H9 (cell line): ENCODE measurements around the gene CDH4. TPM values are rescaled to one million over a fixed set of nuclear protein-coding genes. Genes with fewer than 3 reads are reported as not detected.

ENCODE experiments used
- DNase-seq: peaks from one replicate; pipeline ENCODE4 v3.0.0-alpha.2; 2017
- H2AFZ ChIP-seq: one replicate; pipeline ENCODE4 v1.6.1; 2013; ENCODE audit warnings: mild to moderate bottlenecking, low read length, control low read depth, moderate library complexity
- H2AK5ac ChIP-seq: 2 replicates; pipeline ENCODE4 v1.6.1; 2013; ENCODE audit warnings: low read length, control low read depth, mixed read lengths; ENCODE audit not compliant: insufficient read length
- H2BK120ac ChIP-seq: one replicate; pipeline ENCODE4 v1.6.1; 2013; ENCODE audit warnings: low read depth, mild to moderate bottlenecking, low read length, control low read depth, inconsistent platforms; ENCODE audit not compliant: poor library complexity, severe bottlenecking
- H2BK12ac ChIP-seq: 2 replicates; pipeline ENCODE4 v1.6.1; 2013; ENCODE audit warnings: low read length, control low read depth, mixed read lengths, low read depth; ENCODE audit not compliant: insufficient read length
- H2BK15ac ChIP-seq: 2 replicates; pipeline ENCODE4 v1.6.1; 2013; ENCODE audit warnings: low read depth, low read length, control low read depth
- H2BK20ac ChIP-seq: one replicate; pipeline ENCODE4 v1.6.1; 2013; ENCODE audit warnings: low read depth, mild to moderate bottlenecking, low read length, control low read depth, inconsistent platforms; ENCODE audit not compliant: poor library complexity, severe bottlenecking
- H2BK5ac ChIP-seq: 2 replicates; pipeline ENCODE4 v1.6.1; 2013; ENCODE audit warnings: low read length, control low read depth, mixed read lengths; ENCODE audit not compliant: insufficient read length
- H3K14ac ChIP-seq: 2 replicates; pipeline ENCODE4 v1.6.1; 2013; ENCODE audit warnings: low read length, control low read depth; ENCODE audit not compliant: insufficient read depth
- H3K18ac ChIP-seq: 2 replicates; pipeline ENCODE4 v1.6.1; 2013; ENCODE audit warnings: low read depth, mild to moderate bottlenecking, mixed read lengths, low read length, control low read depth; ENCODE audit not compliant: insufficient read length
- H3K23ac ChIP-seq: 2 replicates; pipeline ENCODE4 v1.6.1; 2013; ENCODE audit warnings: low read length, control low read depth, mixed read lengths, low read depth; ENCODE audit not compliant: insufficient read length
- H3K23me2 ChIP-seq: 2 replicates; pipeline ENCODE4 v1.6.1; 2013; ENCODE audit warnings: low read depth, mild to moderate bottlenecking, mixed read lengths, low read length, control low read depth; ENCODE audit not compliant: insufficient read length, poor library complexity, severe bottlenecking
- H3K27ac ChIP-seq: 2 replicates; pipeline ENCODE4 v1.5.1; 2013; ENCODE audit warnings: low read length, control low read depth, mixed read lengths, low read depth; ENCODE audit not compliant: insufficient read length
- H3K27me3 ChIP-seq: 2 replicates; pipeline ENCODE4 v1.6.1; 2013; ENCODE audit warnings: low read length, control low read depth, inconsistent platforms; ENCODE audit not compliant: insufficient read depth
- H3K4ac ChIP-seq: 2 replicates; pipeline ENCODE4 v1.6.1; 2013; ENCODE audit warnings: low read depth, mild to moderate bottlenecking, control low read depth, inconsistent platforms, low read length, moderate library complexity
- H3K4me1 ChIP-seq: 2 replicates; pipeline ENCODE4 v1.6.1; 2013; ENCODE audit warnings: low read length, control low read depth, inconsistent platforms; ENCODE audit not compliant: insufficient read depth
- H3K4me2 ChIP-seq: 2 replicates; pipeline ENCODE4 v1.6.1; 2013; ENCODE audit warnings: low read length, control low read depth, mixed read lengths; ENCODE audit not compliant: insufficient read length, insufficient read depth
- H3K56ac ChIP-seq: 2 replicates; pipeline ENCODE4 v1.6.1; 2013; ENCODE audit warnings: low read depth, mild to moderate bottlenecking, mixed read lengths, low read length, control low read depth; ENCODE audit not compliant: insufficient read length
- H3K79me1 ChIP-seq: 2 replicates; pipeline ENCODE4 v1.6.1; 2013; ENCODE audit warnings: low read depth, mild to moderate bottlenecking, moderate library complexity, low read length, control low read depth, inconsistent platforms; ENCODE audit not compliant: insufficient read depth, poor library complexity, severe bottlenecking
- H3K79me2 ChIP-seq: 2 replicates; pipeline ENCODE4 v1.6.1; 2013; ENCODE audit warnings: low read length, control low read depth, inconsistent platforms; ENCODE audit not compliant: insufficient read depth
- H3K9ac ChIP-seq: 2 replicates; pipeline ENCODE4 v1.6.1; 2013; ENCODE audit warnings: low read length, control low read depth, mixed read lengths; ENCODE audit not compliant: insufficient read length; ENCODE audit errors: extremely low read depth
- H3K9me3 ChIP-seq: one replicate; pipeline ENCODE4 v1.6.1; 2013; ENCODE audit warnings: low read depth, low read length, inconsistent platforms; ENCODE audit not compliant: control insufficient read depth
- H3T11ph ChIP-seq: one replicate; pipeline ENCODE4 v1.6.1; 2013; ENCODE audit warnings: mild to moderate bottlenecking, low read length, control low read depth, inconsistent platforms
- H4K20me1 ChIP-seq: one replicate; pipeline ENCODE4 v1.6.1; 2013; ENCODE audit not compliant: control insufficient read depth, insufficient read length, insufficient read depth
- H4K5ac ChIP-seq: 2 replicates; pipeline ENCODE4 v1.6.1; 2013; ENCODE audit warnings: low read depth, mild to moderate bottlenecking, mixed read lengths, low read length, control low read depth; ENCODE audit not compliant: insufficient read length
- H4K8ac ChIP-seq: replicated peaks from 2 replicates; pipeline ENCODE4 v1.6.1; 2013; ENCODE audit warnings: low read length, control low read depth, mixed read lengths, low read depth; ENCODE audit not compliant: insufficient read length
- H4K91ac ChIP-seq: 2 replicates; pipeline ENCODE4 v1.6.1; 2013; ENCODE audit warnings: low read depth, mild to moderate bottlenecking, moderate library complexity, mixed read lengths, low read length, control low read depth; ENCODE audit not compliant: insufficient read length
- H3K27ac Mint-ChIP-seq, 3 experiments: 2 replicates in 2 of 3; 3 replicates in 1 of 3; pipeline ENCODE4 v1.8.0; 2020 to 2021; ENCODE audit warnings: mixed read lengths in 3 of 3, mild to moderate bottlenecking in 1 of 3, moderate library complexity in 1 of 3
- H3K27me3 Mint-ChIP-seq: 2 replicates; pipeline ENCODE4 v1.8.0; 2021; ENCODE audit warnings: low read depth, mild to moderate bottlenecking, moderate library complexity, mixed read lengths
- H3K36me3 Mint-ChIP-seq, 3 experiments: 2 replicates in 2 of 3; 3 replicates in 1 of 3; pipeline ENCODE4 v1.8.0; 2020 to 2021; ENCODE audit warnings: low read depth in 3 of 3, mixed read lengths in 3 of 3; ENCODE audit not compliant: insufficient read depth in 1 of 3
- H3K4me1 Mint-ChIP-seq, 2 experiments: 2 replicates each; pipeline ENCODE4 v1.8.0; 2020; ENCODE audit warnings: mixed read lengths in 2 of 2
- H3K4me3 Mint-ChIP-seq, 2 experiments: 2 replicates in 1 of 2; 3 replicates in 1 of 2; pipeline ENCODE4 v1.8.0; 2020 to 2021; ENCODE audit warnings: mild to moderate bottlenecking in 2 of 2, mixed read lengths in 2 of 2, moderate library complexity in 1 of 2
- H3K9me3 Mint-ChIP-seq, 2 experiments: 2 replicates in 1 of 2; 3 replicates in 1 of 2; pipeline ENCODE4 v1.8.0; 2020; ENCODE audit warnings: mild to moderate bottlenecking in 2 of 2, mixed read lengths in 2 of 2, moderate library complexity in 1 of 2
- WGBS: extraction: QIAGEN DNeasy Blood & Tissue Kit; methylation state at CpG from one replicate; pipeline ENCODE4 v1.1.7; 2013; ENCODE audit warnings: missing lambda C conversion rate, low lambda C conversion rate, mixed read lengths; ENCODE audit not compliant: insufficient read length; ENCODE audit errors: extremely low coverage; 5-methylcytosine and 5-hydroxymethylcytosine counted together
- total RNA-seq: library from RNA; stranded (reverse); gene quantifications from 2 replicates; pipeline ENCODE4 v1.2.1, GENCODE V29; 2021
- TF ChIP-seq, protein P1 (sequence below): fragments of 200-600 bp; sonication (generic); conservative IDR thresholded peaks from 3 replicates; pipeline ENCODE4 v1.8.0; 2021; ENCODE audit warnings: antibody characterized with exemption, mild to moderate bottlenecking

The CDH4 gene
- total RNA-seq, 1 experiment from 2014 or later: 3.0 TPM

DNA sequence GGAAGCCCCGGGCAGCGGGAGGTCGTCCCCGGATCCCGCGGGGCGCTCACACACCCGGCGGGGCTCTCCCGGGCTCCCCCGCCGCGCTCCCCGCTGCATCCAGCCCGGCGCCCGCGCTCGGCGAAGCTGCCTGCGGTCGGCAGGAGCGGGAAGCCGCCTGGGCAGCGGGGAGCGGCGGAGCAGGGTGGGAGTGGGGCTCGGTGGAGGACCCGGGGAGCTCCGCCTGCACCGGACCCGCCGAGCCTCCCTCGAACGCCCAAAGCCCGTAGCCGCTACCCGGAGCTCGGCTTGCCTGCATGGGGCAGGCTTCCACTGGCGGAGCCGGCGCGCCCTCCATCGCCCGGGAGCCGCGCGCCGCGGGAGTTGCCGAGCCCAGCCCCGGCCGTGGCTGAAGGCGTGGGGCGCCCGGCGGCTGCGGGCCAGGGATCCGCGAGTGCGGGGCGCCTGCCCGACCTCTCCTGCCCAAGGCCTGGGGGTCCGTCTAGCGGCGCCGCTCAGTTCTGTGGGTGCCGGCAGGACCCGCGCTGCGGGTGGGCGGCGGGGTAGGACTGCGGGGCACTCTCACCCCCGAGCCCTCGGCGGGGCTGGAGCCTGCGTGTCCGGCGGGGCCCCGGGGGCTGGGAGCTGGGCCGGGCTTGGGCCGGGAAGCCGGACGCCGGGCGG is 671 bp downstream of the CDH4 start:
- no peak overlapping the region for H2BK12ac ChIP-seq
- no peak overlapping the region for H2BK15ac ChIP-seq
- peaks cover 85% of the 10 kb centered on the region for H3K27me3 Mint-ChIP-seq
- H3K27ac Mint-ChIP-seq: no peak overlapping the region
- peaks cover 0 to 1% of the 10 kb centered on the region in 2 experiments; a peak in 1 of 5 replicates for H3K9me3 Mint-ChIP-seq
- peaks cover 15 to 21% of the 10 kb centered on the region in 2 experiments for H3K4me1 Mint-ChIP-seq
- H3K4ac ChIP-seq: no peak overlapping the region
- no peak overlapping the region for H2AFZ ChIP-seq
- no peak overlapping the region for H3K9ac ChIP-seq
- no peak overlapping the region for H3K23ac ChIP-seq
- no peak overlapping the region for H4K91ac ChIP-seq
- no peak overlapping the region for H3K27ac ChIP-seq
- H3K18ac ChIP-seq: no peak overlapping the region
- WGBS: no CpG with 5 or more reads among the region's 87 CpGs
- no peak overlapping the region for H2AK5ac ChIP-seq
- H3K36me3 Mint-ChIP-seq: peaks cover 6 to 24% (median 14%) of the 10 kb centered on the region in 3 experiments; a peak in 6 of 7 replicates
- no peak overlapping the region for H4K8ac ChIP-seq
- no peak overlapping the region for H2BK20ac ChIP-seq
- H3K4me3 Mint-ChIP-seq: no peak overlapping the region
- no peaks in the 10 kb centered on the region for H3K9me3 ChIP-seq
- H3K14ac ChIP-seq: no peak overlapping the region
- no peaks in the 10 kb centered on the region for H3K79me1 ChIP-seq
- no peak overlapping the region for H2BK120ac ChIP-seq
- no peak for DNase-seq
- H3K4me2 ChIP-seq: peak overlapping the region; percentile 56
- peaks cover 2% of the 10 kb centered on the region for H4K20me1 ChIP-seq
- peaks cover 28% of the 10 kb centered on the region for H3K27me3 ChIP-seq
- H2BK5ac ChIP-seq: no peak overlapping the region
- H3T11ph ChIP-seq: no peak overlapping the region
- no peak overlapping the region for H3K56ac ChIP-seq
- peaks cover 16% of the 10 kb centered on the region for H3K23me2 ChIP-seq
- H4K5ac ChIP-seq: no peak overlapping the region
- peaks cover 4% of the 10 kb centered on the region; the same call in 1 of the 2 replicates for H3K4me1 ChIP-seq
- TF ChIP-seq, protein P1, sequence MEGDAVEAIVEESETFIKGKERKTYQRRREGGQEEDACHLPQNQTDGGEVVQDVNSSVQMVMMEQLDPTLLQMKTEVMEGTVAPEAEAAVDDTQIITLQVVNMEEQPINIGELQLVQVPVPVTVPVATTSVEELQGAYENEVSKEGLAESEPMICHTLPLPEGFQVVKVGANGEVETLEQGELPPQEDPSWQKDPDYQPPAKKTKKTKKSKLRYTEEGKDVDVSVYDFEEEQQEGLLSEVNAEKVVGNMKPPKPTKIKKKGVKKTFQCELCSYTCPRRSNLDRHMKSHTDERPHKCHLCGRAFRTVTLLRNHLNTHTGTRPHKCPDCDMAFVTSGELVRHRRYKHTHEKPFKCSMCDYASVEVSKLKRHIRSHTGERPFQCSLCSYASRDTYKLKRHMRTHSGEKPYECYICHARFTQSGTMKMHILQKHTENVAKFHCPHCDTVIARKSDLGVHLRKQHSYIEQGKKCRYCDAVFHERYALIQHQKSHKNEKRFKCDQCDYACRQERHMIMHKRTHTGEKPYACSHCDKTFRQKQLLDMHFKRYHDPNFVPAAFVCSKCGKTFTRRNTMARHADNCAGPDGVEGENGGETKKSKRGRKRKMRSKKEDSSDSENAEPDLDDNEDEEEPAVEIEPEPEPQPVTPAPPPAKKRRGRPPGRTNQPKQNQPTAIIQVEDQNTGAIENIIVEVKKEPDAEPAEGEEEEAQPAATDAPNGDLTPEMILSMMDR: no peak
- no peaks in the 10 kb centered on the region for H3K79me2 ChIP-seq
